B cell (primary cell): ENCODE results near the gene NTRK2. TPM values are rescaled to one million over a fixed set of nuclear protein-coding genes. Genes with fewer than 3 reads are reported as not detected.

Source experiments
- ATAC-seq: fragments of 200-7000 bp; cut with Tn5 transposase; one replicate; pipeline ENCODE4 v1.10.0; 2021; ENCODE audit warnings: low read depth, mild to moderate bottlenecking, moderate number of reproducible peaks, moderate library complexity
- CTCF ChIA-PET: fragments of 350-600 bp; sonication (Branson Sonifier 250); formaldehyde crosslinking; loops from one replicate; lab custom pipeline; 2021; ENCODE audit warnings: antibody characterized with exemption, inconsistent platforms; lab: Charles Lee
- POLR2A ChIA-PET: fragments of 350-600 bp; sonication (Branson Sonifier 250); formaldehyde crosslinking; loops from one replicate; lab custom pipeline; 2021; ENCODE audit warnings: antibody characterized with exemption; lab: Charles Lee
- DNase-seq: peaks from one replicate; pipeline ENCODE4 v3.0.0; 2013
- H2AFZ ChIP-seq: 2 replicates; pipeline ENCODE4 v1.6.1; 2012; ENCODE audit warnings: mild to moderate bottlenecking, low read depth, low read length; ENCODE audit not compliant: insufficient read depth, poor library complexity, severe bottlenecking
- H3K27ac ChIP-seq, 2 donors: 1 replicate in 1 of 2; 2 replicates in 1 of 2; pipeline ENCODE4 v1.5.1; 2012 to 2013; ENCODE audit warnings: low read length in 2 of 2, mild to moderate bottlenecking in 2 of 2, moderate library complexity in 1 of 2
- H3K27me3 ChIP-seq, 4 experiments: fragments of 200-600 bp in 1 of 4; sonication (generic) in 1 of 4; replicated peaks in 1 of 4; 1 replicate in 2 of 4; 2 replicates in 2 of 4; pipeline versions ENCODE4 v1.6.1 to v1.7.0; 2013 to 2016; ENCODE audit warnings: low read length in 3 of 4, mild to moderate bottlenecking in 2 of 4, mixed read lengths in 1 of 4, moderate library complexity in 1 of 4; ENCODE audit not compliant: insufficient read depth in 4 of 4, control insufficient read depth in 3 of 4; ENCODE audit errors: control extremely low read depth in 1 of 4
- H3K36me3 ChIP-seq, 2 experiments: replicated peaks in 1 of 2; 1 replicate in 1 of 2; 2 replicates in 1 of 2; pipeline versions ENCODE4 v1.6.1 to v1.7.1; 2013; ENCODE audit warnings: low read length in 1 of 2; ENCODE audit not compliant: insufficient read depth in 2 of 2, control insufficient read depth in 1 of 2; ENCODE audit errors: control extremely low read depth in 1 of 2, extremely low read depth in 1 of 2
- H3K4me1 ChIP-seq, 2 donors: fragments of 200-600 bp in 1 of 2; sonication (generic) in 1 of 2; 1 replicate in 1 of 2; 2 replicates in 1 of 2; pipeline versions ENCODE4 v1.5.1 to v1.6.1; 2013 to 2017; ENCODE audit warnings: low read length in 2 of 2; ENCODE audit not compliant: control insufficient read depth in 2 of 2, insufficient read depth in 2 of 2
- H3K4me2 ChIP-seq: replicated peaks from 2 replicates; pipeline ENCODE3; 2012; ENCODE audit warnings: mild to moderate bottlenecking, low read depth, low read length; ENCODE audit not compliant: poor library complexity, severe bottlenecking
- H3K4me3 ChIP-seq, 5 experiments: fragments of 200-600 bp in 1 of 5; sonication (generic) in 1 of 5; 1 replicate in 3 of 5; 2 replicates in 2 of 5; pipeline versions ENCODE4 v1.5.1 to v1.7.0; 2011 to 2016; ENCODE audit warnings: low read length in 4 of 5, mild to moderate bottlenecking in 4 of 5, low read depth in 2 of 5, control low read depth in 1 of 5, moderate library complexity in 1 of 5; ENCODE audit not compliant: insufficient read depth in 1 of 5; ENCODE audit errors: control extremely low read depth in 1 of 5, extremely low read depth in 1 of 5
- H3K79me2 ChIP-seq: fragments of 200-600 bp; sonication (generic); one replicate; pipeline ENCODE4 v1.6.0; 2016; ENCODE audit warnings: low read length; ENCODE audit not compliant: control insufficient read depth, insufficient read depth
- H3K9ac ChIP-seq: fragments of 200-600 bp; sonication (generic); 2 replicates; pipeline ENCODE4 v1.6.1; 2017; ENCODE audit warnings: mild to moderate bottlenecking, low read length, moderate library complexity
- H3K9me3 ChIP-seq, 3 donors: one replicate each; pipeline versions ENCODE4 v1.6.1 to v1.7.1; 2013; ENCODE audit warnings: low read length in 2 of 3; ENCODE audit not compliant: control insufficient read depth in 2 of 3, insufficient read depth in 1 of 3; ENCODE audit errors: control extremely low read depth in 1 of 3
- H4K20me1 ChIP-seq: 2 replicates; pipeline ENCODE4 v1.6.0; 2012; ENCODE audit warnings: mild to moderate bottlenecking, low read length; ENCODE audit not compliant: insufficient read depth, control insufficient read depth, poor library complexity, severe bottlenecking
- H3K27ac Mint-ChIP-seq: one replicate; pipeline ENCODE4 v1.8.0; 2021; ENCODE audit warnings: mixed read lengths
- H3K27me3 Mint-ChIP-seq: one replicate; pipeline ENCODE4 v1.8.0; 2021; ENCODE audit warnings: mixed read lengths
- H3K4me1 Mint-ChIP-seq: one replicate; pipeline ENCODE4 v1.8.0; 2021; ENCODE audit warnings: mixed read lengths
- H3K4me3 Mint-ChIP-seq: one replicate; pipeline ENCODE4 v1.8.0; 2021; ENCODE audit warnings: mixed read lengths
- H3K9me3 Mint-ChIP-seq: one replicate; pipeline ENCODE4 v1.8.0; 2022; ENCODE audit warnings: mixed read lengths; ENCODE audit not compliant: insufficient read depth
- EZH2 ChIP-seq: IDR thresholded peaks from 2 replicates; pipeline ENCODE4 v1.6.1; 2012; ENCODE audit warnings: borderline replicate concordance, low read depth, mild to moderate bottlenecking, moderate library complexity, low read length; ENCODE audit not compliant: insufficient read depth, poor library complexity, severe bottlenecking
- WGBS: methylation state at CpG from one replicate; pipeline ENCODE4 v1.1.5; 2013; ENCODE audit warnings: missing lambda C conversion rate; ENCODE audit not compliant: insufficient coverage; 5-methylcytosine and 5-hydroxymethylcytosine counted together
- intact Hi-C: fragments of 100-400 bp; cut with micrococcal nuclease; formaldehyde crosslinking; loops from one replicate; pipeline ENCODE4 v1.10.0; 2022
- polyA plus RNA-seq: library from polyadenylated mRNA; depleted of rRNA; stranded (reverse); fragments of >200 nt; gene quantifications from 2 replicates; pipeline ENCODE4 v1.2.3, GENCODE V29; 2012
- total RNA-seq, 2 donors: library from RNA; stranded (reverse); fragments of 120-200 nt in 1 of 2; gene quantifications; 1 replicate in 1 of 2; 2 replicates in 1 of 2; pipeline versions ENCODE4 v1.2.3 to v1.2.4, GENCODE V29; 2013 to 2022
- TF ChIP-seq, protein P1 (sequence below): fragments of 200-600 bp; IDR thresholded peaks from one replicate; pipeline ENCODE4 v1.8.0; 2022; ENCODE audit warnings: antibody characterized with exemption, mild to moderate bottlenecking

Gene NTRK2
- total and polyA plus RNA-seq, 2 donors (not counting 1 experiment from before 2014, with no cell fraction given) = 0.03 to 0.10 TPM

DNA sequence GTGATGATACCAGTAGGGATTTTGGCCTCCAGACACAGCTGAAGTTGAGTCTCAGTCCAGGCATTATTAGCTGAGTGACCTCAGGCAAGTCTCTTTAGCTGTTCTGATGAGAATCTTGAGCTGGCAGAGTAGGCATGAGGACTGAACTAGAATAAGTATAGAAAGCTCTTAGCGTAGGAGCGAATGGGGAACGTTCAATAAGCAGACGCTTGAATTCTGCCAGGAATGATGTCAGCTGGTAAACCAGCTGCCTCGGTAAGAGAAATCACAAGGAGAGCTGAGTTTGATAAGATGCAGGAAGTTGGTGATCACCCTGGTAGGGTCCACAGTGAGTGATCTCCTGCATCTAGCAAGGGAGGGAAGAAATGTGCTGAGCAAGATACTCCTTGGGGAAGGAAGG, 280.4 kb downstream of the NTRK2 start:
- Histone ChIP-seq H3K27ac (no peak overlapping the region), H3K27me3 (peaks cover 0 to 6% (median 0%) of the 10 kb centered on the region in 4 experiments), H3K79me2 (no peaks in the 10 kb centered on the region), H4K20me1 (no peaks in the 10 kb centered on the region), H3K9ac (no peak overlapping the region), H3K36me3 (no peaks in the 10 kb centered on the region), H3K9me3 (no peaks in the 10 kb centered on the region), H3K4me1 (no peaks in the 10 kb centered on the region), H3K4me2 (no peak overlapping the region), H2AFZ (no peak overlapping the region), H3K4me3 (no peak overlapping the region)
- no peaks in the 10 kb centered on the region for H3K9me3 Mint-ChIP-seq
- POLR2A ChIA-PET = no interaction called here
- CTCF ChIA-PET = no interaction called here
- ATAC-seq = no peak
- H3K4me3 Mint-ChIP-seq = no peak overlapping the region
- H3K4me1 Mint-ChIP-seq = no peaks in the 10 kb centered on the region
- TF ChIP-seq, protein P1, sequence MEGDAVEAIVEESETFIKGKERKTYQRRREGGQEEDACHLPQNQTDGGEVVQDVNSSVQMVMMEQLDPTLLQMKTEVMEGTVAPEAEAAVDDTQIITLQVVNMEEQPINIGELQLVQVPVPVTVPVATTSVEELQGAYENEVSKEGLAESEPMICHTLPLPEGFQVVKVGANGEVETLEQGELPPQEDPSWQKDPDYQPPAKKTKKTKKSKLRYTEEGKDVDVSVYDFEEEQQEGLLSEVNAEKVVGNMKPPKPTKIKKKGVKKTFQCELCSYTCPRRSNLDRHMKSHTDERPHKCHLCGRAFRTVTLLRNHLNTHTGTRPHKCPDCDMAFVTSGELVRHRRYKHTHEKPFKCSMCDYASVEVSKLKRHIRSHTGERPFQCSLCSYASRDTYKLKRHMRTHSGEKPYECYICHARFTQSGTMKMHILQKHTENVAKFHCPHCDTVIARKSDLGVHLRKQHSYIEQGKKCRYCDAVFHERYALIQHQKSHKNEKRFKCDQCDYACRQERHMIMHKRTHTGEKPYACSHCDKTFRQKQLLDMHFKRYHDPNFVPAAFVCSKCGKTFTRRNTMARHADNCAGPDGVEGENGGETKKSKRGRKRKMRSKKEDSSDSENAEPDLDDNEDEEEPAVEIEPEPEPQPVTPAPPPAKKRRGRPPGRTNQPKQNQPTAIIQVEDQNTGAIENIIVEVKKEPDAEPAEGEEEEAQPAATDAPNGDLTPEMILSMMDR = no peak
- no peak for TF ChIP-seq EZH2
- peaks cover 10% of the 10 kb centered on the region for H3K27me3 Mint-ChIP-seq
- 98% methylated on average over 5 of the region's 5 CpGs for WGBS
- intact Hi-C loops = no loop called here
- H3K27ac Mint-ChIP-seq = no peak overlapping the region
- no peak for DNase-seq

DNA sequence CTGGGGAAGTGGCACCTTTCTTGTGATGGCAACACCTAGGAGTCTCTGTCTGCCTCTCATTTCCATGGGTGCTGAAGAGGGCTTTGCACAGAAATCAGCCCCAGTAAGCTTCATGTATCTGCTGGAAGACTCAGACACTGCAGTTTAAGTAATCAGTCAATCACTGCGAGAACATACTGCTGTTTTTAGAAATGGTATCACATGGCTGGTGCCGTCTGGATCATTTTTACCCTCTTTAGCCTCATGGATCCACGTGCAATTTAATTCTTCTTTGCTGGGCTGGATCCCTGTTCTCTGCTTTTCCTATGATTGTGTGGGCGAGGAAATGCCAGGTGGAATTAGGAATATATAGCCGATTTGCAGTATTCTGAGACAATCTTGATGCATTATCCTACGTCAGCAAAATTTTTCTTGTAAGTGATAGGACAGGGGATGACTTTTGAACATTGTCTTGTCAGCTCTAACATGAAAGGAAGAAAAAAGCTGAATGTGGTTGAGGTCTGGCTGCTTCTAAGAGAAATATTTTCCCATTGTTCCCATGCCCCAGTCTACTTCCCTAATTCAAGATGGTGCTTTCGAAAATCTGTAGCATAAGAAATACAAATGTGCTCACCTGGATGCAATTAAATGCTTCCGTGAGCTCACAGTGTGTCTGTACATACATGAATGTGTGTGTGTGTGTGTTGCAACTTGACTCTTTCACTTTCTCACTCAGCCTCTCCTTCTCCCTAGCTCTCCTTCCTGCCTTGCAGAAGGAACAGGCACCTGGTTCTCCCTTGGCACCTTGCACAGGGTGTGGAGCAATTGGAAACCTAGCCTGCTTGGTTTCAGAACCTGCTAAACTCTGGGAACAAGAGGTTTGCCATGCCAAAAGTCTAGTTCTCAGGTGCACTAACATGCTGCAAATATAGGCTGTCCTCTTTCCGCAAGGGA, 281.6 kb downstream of the NTRK2 start:
- Histone ChIP-seq H3K4me3 (no peak overlapping the region), H3K36me3 (no peaks in the 10 kb centered on the region), H3K27me3 (peaks cover 0 to 6% (median 0%) of the 10 kb centered on the region in 4 experiments), H3K9ac (no peak overlapping the region), H4K20me1 (no peaks in the 10 kb centered on the region), H3K4me2 (no peak overlapping the region), H3K79me2 (no peaks in the 10 kb centered on the region), H2AFZ (no peak overlapping the region), H3K9me3 (no peaks in the 10 kb centered on the region), H3K27ac (no peak overlapping the region), H3K4me1 (no peaks in the 10 kb centered on the region)
- ATAC-seq = no peak
- no peaks in the 10 kb centered on the region for H3K4me1 Mint-ChIP-seq
- no peaks in the 10 kb centered on the region for H3K9me3 Mint-ChIP-seq
- no peak for DNase-seq
- TF ChIP-seq, protein P1 = no peak
- TF ChIP-seq EZH2 = no peak
- POLR2A ChIA-PET = no interaction called here
- no peak overlapping the region for H3K4me3 Mint-ChIP-seq
- no peak overlapping the region for H3K27ac Mint-ChIP-seq
- CTCF ChIA-PET = no interaction called here
- 100% methylated on average over 5 of the region's 9 CpGs for WGBS
- H3K27me3 Mint-ChIP-seq = peaks cover 13% of the 10 kb centered on the region
- intact Hi-C loops = no loop called here
